SK-N-SH treated with all-trans-retinoic acid at 6 μM for 48 hours (cell line): ENCODE results near the gene MON2.

Source experiments
- BACH2 ChIP-seq: fragments of 250-450 bp; sonication (Bioruptor Pico); IDR thresholded peaks from 2 replicates; pipeline ENCODE4 v1.9.0; 2021; ENCODE audit warnings: mild to moderate bottlenecking, borderline replicate concordance
- CSRNP3 ChIP-seq: fragments of 250-450 bp; sonication (Bioruptor Pico); IDR thresholded peaks from 2 replicates; pipeline ENCODE4 v1.5.1; 2021; ENCODE audit warnings: mild to moderate bottlenecking, moderate library complexity
- GLIS3 ChIP-seq: fragments of 250-450 bp; sonication (Bioruptor Pico); IDR thresholded peaks from 2 replicates; pipeline ENCODE4 v1.5.0; 2020; ENCODE audit warnings: mild to moderate bottlenecking, moderate library complexity
- ISL1 ChIP-seq: fragments of 250-450 bp; sonication (Bioruptor Pico); IDR thresholded peaks from 2 replicates; pipeline ENCODE4 v2.1.2; 2022; ENCODE audit warnings: mild to moderate bottlenecking, moderate library complexity
- PPARA ChIP-seq: fragments of 250-450 bp; sonication (Bioruptor Pico); IDR thresholded peaks from 2 replicates; pipeline ENCODE4 v1.5.0; 2020; ENCODE audit warnings: mild to moderate bottlenecking, borderline replicate concordance
- TOX ChIP-seq: fragments of 250-450 bp; sonication (Bioruptor Pico); IDR thresholded peaks from 2 replicates; pipeline ENCODE4 v1.8.0; 2021; ENCODE audit warnings: mild to moderate bottlenecking, moderate library complexity, borderline replicate concordance
- ZC3H10 ChIP-seq: fragments of 250-450 bp; sonication (Bioruptor Pico); IDR thresholded peaks from 2 replicates; pipeline ENCODE4 v1.5.1; 2021; ENCODE audit warnings: mild to moderate bottlenecking, moderate library complexity
- ZNF8 ChIP-seq: fragments of 450-650 bp; formaldehyde crosslinking; IDR thresholded peaks from 2 replicates; pipeline ENCODE4 v1.5.0; 2020; ENCODE audit warnings: mild to moderate bottlenecking, moderate library complexity

GRCh38 chr12:62472472-62472871, 5.8 kb downstream of the MON2 start:
- TF ChIP-seq BACH2 (CRISPR knock-in tag) (no peak), TOX (CRISPR knock-in tag) (no peak), ZNF8 (CRISPR knock-in tag) (no peak), ISL1 (CRISPR knock-in tag) (no peak), CSRNP3 (CRISPR knock-in tag) (no peak), GLIS3 (CRISPR knock-in tag) (no peak), ZC3H10 (CRISPR knock-in tag) (no peak), PPARA (CRISPR knock-in tag) (no peak)
